Activated T-helper 9 cell treated with anti-CD3 and anti-CD28 coated beads, Interleukin-2, amount 50 U/mL, for 16 hours (primary cell): ENCODE measurements around the gene IL1B.
"Not testable (repeated sequence)": the region's sequence is repeated elsewhere in the genome, so short reads cannot be mapped to it uniquely, and the experiment has no call there.

Experiments
- DNase-seq: peaks from one replicate; pipeline ENCODE4 v3.0.0-alpha.2; 2020; ENCODE audit warnings: low read depth

Gene IL1B

DNA sequence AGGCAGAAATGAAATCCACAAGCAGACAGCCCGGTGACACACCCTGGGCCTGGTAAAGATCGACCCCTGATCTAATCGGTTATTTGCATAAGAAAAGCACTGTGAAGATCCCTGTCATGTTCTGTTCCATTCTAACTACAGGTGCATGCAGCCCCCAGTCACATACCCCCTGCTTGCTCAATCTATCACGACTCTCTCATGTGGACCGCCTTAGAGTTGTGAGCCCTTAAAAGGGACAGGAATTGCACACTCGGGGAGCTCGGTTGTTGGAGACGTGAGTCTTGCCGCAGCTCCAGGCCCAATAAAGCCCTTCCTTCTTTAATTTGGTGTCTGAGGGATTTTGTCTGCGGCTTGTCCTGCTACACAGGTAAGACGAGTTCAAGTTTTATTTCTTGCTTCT lies 13.4 kb upstream of the IL1B start:
- no peak for DNase-seq

DNA sequence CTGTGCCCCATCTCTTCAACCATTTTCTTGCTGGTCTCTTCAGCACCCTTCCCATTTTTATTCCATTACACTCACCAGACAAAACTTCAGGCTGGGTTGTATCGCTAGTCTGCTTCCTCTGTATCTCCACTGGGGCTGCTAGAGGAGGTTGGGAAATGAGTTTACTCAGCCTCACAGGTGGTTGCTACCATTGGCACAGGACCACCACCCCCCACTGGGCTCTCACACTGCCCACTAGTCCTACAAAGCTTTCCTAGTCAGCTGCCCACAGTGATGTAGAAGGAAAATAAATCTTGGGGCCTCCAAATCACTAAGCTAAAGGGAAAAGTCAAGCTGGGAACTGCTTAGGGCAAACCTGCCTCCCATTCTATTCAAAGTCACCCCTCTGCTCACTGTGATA lies 12.3 kb upstream of the IL1B start:
- no peak for DNase-seq

DNA sequence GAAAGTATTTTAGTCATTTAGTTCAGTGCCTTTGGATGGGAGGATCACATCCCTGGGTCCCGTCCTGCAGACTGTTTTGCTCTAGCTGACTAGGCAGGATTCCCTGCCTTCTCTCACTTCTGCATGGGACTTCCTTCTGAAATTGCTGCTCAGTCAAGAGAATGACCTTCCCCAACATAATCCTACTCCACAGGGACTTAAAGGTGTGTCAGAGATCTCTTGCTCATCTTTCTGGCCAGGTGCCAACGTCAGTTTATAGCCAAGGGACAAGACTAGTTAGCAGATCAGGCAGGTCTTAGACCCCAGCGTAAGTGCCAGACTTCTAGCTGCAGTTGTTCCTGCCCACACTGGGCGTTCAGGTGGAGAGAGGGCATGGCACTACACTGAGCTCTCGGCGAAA lies 9.5 kb upstream of the IL1B start:
- DNase-seq, result no peak

DNA sequence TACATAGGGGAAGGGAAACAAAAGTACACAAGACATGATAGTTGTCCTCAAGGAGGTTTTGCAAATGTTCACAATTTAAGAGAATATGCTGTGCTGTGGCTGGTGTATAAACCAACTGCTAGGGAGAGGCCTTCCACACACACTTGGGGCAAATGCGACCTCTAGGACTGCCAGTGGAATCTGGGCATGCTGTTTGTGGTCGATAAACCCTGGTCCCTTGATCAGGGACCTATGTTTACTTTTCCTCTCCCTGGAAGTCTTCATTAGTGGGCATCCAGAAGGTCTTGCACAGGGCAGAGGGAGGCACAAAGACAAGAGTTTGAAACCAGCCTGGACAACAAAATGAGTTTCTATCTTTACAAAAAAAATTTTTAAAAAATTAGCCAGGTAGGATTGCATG lies 7.3 kb upstream of the IL1B start:
- no peak for DNase-seq

DNA sequence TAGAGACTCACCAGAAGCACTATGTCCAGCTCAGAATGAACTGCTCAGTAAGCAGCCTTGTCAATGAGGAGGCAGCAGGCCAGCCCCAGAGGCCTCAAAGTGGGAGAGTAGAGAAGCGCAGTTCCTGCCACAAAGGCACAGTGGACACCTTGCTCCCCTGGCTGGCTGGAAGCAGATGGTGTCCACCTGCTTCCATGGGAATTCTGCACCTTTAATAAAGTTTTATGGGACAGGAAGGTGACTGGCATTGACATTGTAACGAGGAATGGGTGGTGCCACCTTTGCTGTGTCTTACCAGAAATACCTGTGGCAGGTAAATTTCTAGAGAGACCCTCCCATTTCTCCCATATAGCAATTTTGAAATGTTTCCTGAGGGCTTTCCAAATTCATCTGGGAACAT lies 6.7 kb upstream of the IL1B start:
- DNase-seq, result no peak

DNA sequence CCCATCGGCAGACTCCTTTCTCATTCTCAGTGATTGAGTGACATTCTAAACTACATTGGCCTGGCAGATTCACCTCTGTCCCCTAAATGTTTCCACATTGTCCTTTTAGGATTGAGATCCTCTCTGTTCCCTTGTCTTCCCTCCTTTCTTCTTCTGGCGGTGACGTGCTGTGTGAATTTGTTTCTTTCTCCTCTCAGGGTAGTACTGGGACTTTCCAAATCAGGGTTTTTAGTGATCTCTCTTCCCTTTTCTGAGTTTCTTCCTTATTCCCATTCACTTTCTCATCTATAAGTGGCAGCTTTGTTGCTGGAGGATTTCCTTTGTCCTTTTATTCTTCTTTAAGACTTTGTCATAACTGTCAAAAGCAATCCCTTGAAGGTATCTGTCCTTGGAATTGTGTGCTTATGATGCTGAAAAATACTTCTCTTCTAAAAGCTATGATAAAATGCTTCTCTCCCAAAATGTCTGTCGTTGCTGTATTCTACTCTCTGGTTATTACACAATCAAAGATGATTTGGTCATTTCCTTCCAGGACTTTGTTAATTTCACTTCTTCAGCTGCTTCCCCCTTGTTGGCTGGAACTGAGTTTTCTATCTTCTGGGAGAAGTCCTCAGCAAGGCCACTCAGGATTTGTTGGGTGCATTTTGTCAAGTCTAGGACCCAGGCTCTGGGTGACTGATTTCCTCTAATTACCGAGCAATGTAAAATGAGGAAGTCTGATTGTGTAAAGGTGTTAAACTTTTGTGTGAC lies 4.9 kb upstream of the IL1B start:
- no peak for DNase-seq

DNA sequence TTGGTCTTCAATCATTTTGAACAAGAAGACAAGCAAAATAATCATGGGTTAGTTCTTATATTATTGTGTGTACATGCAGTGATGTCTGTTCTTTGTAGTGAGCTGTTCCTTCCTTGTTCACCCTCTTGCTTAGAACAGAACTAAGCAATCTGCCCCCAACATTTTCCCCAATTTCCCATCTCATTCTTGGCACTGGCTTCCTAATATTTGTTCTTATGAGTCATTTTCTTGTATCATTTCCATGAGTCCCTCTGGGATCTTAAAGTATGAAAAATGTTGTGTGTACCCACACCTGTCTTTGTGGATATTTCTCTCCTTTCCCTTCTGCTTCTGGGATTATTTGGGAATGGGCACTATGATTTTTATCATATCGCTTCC lies 3.5 kb upstream of the IL1B start:
- no peak for DNase-seq

DNA sequence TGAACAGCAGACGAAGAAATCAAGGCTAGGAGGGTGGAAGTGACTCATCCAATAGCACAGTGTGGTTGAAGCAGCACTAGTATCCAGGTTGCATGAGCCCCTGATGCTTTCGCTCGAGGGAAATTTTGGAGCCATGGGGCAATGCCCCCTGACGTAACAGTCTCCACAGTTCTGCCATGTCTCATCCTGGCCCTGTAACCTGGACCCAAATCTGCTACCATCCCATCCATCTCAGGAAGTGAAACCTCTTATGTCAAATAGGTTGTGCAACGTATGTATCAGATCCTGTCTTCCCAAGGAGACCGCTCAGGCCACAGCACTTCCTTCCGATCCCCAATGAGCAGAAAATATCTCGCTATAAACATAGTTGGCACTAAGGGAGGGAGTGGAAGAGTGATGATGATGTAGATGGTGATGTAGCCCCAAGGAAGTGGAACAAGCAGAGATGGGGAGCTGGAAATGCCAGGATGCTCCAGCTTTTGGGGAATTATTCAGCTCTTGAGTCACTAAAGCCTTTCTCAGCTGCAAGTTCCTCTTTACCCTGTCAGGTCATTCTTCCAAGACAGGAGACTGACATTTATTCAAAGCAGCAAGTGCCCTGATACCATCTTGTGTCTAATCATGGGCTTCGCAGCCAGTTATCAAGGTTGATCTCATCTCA lies 3.0 kb upstream of the IL1B start:
- DNase-seq, result no peak

DNA sequence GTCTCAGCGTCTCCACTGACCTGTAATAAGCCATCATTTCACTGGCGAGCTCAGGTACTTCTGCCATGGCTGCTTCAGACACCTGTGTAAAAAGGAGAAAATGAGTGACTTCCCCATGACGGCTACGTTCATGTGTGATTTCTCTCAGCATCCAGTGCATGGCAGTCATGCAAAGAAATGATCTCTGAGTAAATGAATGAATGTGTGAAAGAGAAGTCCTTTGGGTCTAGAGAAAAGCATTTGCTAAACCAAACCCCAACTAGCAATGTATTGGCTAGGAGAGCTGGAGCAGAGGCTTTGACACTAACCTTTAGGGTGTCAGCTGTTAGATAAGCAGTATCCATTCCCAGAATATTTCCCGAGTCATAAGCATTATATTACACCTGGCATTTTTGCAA lies 417 bp downstream of the IL1B start:
- DNase-seq, result no peak

DNA sequence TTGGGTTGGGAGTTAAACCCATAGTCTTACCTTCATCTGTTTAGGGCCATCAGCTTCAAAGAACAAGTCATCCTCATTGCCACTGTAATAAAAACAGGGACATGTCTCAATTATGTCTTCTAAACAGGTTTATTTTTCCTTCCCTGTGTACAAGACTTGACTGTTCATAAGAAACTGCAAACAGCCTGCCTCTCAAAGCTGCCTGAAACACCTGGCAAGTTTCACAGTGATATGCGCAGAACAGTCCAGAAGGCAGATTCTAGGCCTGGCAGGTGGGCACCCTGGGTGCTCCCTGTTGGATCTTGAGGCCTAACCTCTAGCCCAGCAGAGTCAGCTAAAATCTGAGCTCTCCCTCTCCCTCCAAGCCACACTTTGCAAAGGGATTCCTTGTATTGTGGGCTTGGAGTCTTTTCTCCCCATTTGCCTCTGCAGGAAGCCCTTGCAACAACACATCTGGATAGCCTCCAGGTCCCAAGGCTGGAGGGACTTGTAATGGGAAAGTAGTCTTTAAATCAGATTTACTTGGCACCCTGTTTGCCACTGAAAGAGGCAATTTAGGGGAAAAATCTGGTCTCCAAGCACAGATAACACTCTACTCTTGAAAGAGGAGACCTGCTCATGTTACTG lies 930 bp downstream of the IL1B start:
- DNase-seq, result no peak

DNA sequence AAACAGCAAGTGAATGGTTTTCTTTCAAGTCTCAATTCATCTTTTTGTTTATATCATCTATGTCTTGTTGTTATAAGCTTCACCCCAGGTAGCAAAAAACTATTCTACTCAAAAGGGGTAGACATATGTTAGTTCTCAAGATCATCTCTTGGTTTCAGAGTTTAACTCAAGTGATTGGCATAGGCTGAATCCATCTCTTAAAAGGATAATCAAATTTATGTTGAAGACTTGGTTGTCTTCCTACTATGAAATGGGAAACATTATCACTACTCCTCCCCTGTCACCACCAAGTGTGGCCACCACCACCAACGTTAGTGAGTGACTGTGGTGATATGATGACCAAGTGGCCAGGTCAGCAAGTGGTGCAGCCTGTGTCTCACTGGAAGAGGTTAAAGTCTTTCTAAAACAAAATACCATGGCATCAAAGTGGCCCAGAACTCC lies 1.5 kb downstream of the IL1B start:
- DNase-seq, result no peak

DNA sequence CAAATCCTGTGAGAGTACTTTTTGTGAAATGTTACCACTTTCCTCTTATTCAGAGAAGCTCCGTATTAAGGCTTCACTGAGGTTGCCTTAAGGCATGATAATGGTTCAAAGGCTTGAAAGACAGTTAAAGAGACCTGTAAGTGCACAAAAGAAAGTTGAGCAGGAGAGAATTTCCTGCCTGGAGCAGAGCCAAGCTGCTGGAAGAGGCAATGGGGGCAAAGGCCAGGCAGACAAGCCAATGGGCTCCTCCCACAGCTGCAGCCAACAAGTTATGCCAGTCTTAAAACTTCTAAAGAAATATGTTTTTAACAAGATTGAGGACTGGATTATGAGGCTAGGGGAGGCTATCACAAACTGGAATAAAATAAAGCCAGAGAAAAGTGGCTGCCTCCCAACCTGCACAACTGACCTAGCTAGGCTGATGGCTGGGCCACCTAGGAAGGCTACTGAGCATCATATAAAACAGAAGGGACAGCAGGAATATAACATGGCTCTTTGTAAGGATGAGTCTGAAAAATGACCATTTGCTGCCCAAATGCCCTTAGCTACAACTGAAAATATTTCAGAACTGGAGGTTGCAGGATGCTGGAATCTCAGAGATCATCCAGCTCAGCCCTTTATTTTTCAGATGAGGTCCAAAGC lies 2.1 kb downstream of the IL1B start:
- DNase-seq, result no peak

DNA sequence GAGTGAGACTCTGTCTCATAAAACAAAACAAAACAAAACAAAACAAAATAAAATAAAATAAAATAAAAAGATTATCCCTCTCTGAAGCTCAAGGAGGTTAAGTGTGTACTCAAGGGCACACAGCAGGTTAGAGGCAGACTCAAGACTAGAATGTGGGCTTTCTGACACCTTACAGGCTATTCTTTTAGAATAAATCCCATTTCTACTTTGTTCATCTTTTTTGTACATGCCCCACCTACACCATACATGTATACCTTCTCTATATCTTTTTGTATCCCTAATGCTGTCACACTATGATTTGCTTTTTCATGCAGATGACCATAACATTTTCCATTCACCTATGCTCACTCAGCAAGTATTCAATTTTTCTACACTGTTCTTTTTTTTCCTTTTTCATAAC lies 2.6 kb downstream of the IL1B start:
- DNase-seq, result no peak

DNA sequence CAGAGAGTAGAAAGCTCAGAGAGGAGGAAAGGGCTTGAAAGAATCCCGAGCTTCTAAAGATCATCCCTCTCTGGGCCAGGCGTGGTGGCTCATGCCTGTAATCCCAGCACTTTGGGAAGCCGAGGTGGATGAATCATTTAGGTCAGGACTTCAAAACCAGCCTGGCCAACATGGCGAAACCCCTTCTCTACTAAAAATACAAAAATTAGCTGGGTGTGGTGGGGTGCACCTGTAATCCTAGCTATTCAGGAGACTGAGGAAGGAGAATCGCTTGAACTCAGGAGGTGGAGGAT lies 3.0 kb downstream of the IL1B start:
- not testable (repeated sequence) for DNase-seq

DNA sequence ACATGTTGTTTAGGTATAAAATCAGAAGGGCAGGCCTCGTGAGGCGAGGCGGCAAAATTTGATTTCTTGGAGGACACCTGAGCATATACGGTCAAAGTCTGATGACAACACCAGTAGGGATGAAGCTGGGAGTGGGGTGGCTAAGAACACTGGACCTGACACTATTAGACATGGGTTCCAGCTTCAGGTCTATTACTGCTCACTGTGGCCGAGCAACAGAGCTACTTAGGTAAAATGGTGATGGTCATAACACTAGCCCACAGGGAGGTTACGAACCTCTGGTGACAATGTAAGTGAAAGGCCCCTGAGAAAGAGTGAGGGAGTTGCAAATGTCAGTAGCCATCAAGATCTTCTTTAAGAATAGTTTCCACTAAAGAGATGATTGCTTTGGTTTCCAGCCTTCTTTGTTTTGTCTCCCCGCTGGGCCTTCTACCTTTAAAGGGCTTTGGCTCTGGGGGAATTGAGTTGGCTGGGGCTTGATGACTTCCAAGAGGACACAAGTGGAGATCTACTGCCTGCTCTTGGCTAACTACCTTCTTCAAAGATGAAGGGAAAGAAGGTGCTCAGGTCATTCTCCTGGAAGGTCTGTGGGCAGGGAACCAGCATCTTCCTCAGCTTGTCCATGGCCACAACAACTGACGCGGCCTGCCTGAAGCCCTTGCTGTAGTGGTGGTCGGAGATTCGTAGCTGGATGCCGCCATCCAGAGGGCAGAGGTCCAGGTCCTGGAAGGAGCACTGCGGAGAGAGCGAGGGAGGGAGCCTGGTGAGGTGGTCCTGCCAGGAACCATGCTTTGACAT lies 3.5 kb downstream of the IL1B start:
- DNase-seq, result no peak

DNA sequence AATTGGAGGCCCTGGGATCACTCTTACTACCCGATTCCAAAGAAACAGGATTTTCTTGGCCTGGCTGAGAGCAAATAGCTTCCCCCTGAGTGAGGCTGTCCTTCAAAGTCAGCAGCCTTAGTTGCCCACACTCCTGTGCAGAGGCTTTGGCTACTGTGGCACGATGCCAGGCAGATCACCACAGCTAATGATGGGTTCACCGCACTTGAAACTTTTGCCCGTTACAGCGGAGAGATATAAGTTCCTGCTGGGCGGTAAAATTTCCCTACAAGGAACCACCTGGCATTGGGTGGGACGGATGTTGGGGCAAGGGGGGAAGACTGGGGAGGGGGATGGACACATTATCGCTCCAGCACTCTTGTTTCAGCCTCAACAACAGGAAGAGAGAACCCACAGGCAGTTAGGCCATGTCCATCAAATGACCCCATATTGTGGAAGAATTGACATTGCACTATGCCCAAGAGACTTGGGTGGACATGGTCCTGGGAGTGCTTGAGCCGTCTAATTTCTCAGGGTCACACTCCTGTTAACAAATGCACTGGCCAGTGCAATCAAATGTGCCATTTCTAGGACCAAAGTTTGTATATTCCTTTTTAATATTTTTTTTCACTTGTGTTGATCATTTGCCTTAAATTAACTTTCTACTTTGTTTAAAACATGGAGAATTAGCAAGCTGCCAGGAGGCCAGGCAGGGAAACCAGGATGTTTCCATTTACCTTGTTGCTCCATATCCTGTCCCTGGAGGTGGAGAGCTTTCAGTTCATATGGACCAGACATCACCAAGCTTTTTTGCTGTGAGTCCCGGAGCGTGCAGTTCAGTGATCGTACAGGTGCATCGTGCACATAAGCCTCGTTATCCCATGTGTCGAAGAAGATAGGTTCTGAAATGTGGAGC lies 4.4 kb downstream of the IL1B start:
- DNase-seq, result no peak

DNA sequence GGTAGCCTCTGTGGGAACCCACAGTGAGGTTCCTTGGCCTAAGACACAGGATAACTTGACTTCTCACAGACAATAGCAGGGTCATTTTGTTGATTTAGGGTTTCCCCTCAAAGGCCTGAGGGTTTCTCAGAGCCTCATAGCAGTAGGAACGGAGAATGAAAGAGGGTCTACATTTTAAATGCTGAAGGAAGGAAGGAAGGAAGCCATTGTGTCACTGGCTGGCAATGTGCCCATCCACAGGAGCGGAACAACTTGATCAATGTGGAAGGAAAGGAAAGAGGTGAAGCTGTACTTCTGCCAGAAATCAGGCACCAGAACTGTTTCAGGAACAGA lies 5.1 kb downstream of the IL1B start:
- DNase-seq, result no peak

DNA sequence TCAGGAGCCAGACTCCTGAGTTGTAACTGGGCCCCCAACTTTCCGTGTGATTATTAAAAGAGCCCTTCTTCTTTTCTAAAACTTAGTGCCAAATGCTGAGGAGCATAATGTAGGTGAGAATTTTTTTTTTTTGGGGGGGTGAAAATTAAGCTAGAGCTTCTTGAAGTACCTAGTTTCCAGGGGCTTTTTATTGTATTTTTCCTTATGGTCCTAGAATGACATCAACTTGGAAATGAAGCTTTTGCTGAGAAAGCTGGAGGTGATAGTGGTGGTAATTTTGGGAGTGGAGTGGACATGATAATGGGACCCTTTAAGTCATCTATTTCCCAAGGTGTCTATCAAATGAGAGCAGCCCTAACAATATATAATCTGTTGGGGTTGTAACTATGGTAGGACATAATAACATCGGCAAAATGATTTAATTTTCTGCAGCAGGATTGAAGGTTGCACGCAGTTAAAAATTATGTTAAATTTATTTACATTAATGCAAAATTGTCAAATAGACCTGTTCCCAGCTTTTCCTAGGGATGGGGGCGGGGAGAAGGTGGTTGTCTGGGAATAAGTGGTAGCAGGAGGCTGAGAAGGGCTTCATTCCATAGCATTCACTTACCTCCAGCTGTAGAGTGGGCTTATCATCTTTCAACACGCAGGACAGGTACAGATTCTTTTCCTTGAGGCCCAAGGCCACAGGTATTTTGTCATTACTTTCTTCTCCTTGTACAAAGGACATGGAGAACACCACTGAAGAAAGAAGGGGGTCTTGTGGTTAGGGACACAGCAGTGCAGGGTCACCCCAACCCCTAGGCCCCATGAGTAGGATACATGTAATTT lies 5.7 kb downstream of the IL1B start:
- DNase-seq, result no peak

DNA sequence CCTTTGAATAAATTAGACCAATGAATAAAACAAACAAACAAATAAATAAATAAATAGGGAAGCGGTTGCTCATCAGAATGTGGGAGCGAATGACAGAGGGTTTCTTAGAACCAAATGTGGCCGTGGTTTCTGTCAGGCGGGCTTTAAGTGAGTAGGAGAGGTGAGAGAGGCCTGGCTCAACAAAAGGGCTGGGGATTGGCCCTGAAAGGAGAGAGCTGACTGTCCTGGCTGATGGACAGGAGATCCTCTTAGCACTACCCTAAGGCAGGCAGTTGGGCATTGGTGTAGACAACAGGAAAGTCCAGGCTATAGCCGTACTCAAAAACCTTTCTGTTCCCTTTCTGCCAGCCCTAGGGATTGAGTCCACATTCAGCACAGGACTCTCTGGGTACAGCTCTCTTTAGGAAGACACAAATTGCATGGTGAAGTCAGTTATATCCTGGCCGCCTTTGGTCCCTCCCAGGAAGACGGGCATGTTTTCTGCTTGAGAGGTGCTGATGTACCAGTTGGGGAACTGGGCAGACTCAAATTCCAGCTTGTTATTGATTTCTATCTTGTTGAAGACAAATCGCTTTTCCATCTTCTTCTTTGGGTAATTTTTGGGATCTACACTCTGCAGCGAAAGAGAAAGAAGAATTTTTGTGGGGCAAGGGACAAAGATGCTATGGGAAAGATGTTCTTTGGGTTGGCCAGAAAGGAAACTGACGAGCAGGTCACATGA lies 6.5 kb downstream of the IL1B start:
- no peak for DNase-seq
